Hepatocyte (in vitro differentiated cells): ENCODE data around the gene DEFB110.

Experiments used
- CTCF ChIP-seq: fragments of 200-600 bp; sonication (generic); IDR thresholded peaks from 2 replicates; pipeline ENCODE4 v1.5.1; 2016; ENCODE audit warnings: antibody characterized with exemption, mild to moderate bottlenecking; ENCODE audit not compliant: poor library complexity
- EZH2 ChIP-seq: fragments of 200-600 bp; sonication (generic); IDR thresholded peaks from 2 replicates; pipeline ENCODE4 v1.6.1; 2016; ENCODE audit warnings: antibody characterized with exemption, mild to moderate bottlenecking, borderline replicate concordance
- EZH2phosphoT487 ChIP-seq: fragments of 200-600 bp; sonication (generic); IDR thresholded peaks from one replicate; pipeline ENCODE4 v1.6.1; 2018; ENCODE audit warnings: antibody characterized with exemption, mild to moderate bottlenecking, low read depth, moderate library complexity; ENCODE audit not compliant: unreplicated experiment, severe bottlenecking

DNA sequence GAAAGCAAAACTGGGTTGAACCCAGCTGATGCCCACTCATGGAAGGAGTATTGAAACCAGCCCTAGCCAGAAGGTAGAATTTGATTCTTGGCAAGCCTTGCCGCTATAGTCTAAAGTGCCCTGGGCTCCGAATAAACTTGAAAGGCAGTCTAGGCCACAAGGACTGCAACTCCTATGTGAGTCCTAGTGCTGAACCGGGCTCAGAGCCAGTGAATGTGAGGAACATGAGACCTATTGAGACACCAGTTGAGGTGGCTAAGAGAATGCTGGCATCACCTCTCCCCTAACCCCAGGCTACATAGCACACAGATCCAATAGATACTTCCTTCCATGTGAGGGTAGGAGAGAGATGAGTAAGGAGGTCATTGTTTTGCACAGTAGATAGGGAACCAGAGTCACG, 3.5 kb upstream of the DEFB110 start:
- no peak for TF ChIP-seq CTCF
- TF ChIP-seq EZH2phosphoT487 = no peak
- TF ChIP-seq EZH2 = no peak
